ENCODE results near the gene TSPAN11.

DNA sequence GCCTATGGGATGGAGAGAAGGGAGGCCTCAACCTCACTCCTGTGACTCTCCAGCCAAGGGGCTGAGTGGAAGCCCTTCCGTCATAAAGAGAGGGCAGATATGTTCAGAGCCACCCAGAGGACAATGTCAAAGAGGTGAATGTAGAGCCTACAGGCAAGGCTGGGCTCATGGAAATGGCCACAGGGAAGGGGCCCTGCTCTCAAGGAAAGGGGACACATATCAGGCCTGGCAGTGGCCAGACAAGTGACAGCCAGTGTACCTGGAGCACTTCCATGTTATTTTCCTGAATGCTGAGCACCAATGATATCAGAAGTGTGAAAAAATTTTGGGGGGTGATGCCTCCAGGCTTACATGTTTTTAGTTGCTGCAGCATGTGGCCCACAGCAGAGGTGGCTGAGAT lies 110.5 kb downstream of the TSPAN11 start:
- no peak for TF ChIP-seq POLR2A (IDR thresholded peaks at IDR 0.05)
- TF ChIP-seq, protein P1, sequence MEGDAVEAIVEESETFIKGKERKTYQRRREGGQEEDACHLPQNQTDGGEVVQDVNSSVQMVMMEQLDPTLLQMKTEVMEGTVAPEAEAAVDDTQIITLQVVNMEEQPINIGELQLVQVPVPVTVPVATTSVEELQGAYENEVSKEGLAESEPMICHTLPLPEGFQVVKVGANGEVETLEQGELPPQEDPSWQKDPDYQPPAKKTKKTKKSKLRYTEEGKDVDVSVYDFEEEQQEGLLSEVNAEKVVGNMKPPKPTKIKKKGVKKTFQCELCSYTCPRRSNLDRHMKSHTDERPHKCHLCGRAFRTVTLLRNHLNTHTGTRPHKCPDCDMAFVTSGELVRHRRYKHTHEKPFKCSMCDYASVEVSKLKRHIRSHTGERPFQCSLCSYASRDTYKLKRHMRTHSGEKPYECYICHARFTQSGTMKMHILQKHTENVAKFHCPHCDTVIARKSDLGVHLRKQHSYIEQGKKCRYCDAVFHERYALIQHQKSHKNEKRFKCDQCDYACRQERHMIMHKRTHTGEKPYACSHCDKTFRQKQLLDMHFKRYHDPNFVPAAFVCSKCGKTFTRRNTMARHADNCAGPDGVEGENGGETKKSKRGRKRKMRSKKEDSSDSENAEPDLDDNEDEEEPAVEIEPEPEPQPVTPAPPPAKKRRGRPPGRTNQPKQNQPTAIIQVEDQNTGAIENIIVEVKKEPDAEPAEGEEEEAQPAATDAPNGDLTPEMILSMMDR (IDR thresholded peaks at IDR 0.05): no peak

Measured in adrenal gland (tissue), 5 donors.